Stimulated activated CD4-positive, alpha-beta T cell treated with anti-CD3 and anti-CD28 coated beads, Interleukin-15, amount 100 ng/mL, for 1 hour (primary cell): ENCODE results near the gene DCTN5.
"Not testable (repeated sequence)": the region's sequence is repeated elsewhere in the genome, so short reads cannot be mapped to it uniquely, and the experiment has no call there.

Experiments
- DNase-seq, 2 donors: peaks; one replicate each; pipeline ENCODE4 v3.0.0-alpha.2; 2020; ENCODE audit warnings: low read depth in 1 of 2, low spot score in 1 of 2

Gene DCTN5

DNA sequence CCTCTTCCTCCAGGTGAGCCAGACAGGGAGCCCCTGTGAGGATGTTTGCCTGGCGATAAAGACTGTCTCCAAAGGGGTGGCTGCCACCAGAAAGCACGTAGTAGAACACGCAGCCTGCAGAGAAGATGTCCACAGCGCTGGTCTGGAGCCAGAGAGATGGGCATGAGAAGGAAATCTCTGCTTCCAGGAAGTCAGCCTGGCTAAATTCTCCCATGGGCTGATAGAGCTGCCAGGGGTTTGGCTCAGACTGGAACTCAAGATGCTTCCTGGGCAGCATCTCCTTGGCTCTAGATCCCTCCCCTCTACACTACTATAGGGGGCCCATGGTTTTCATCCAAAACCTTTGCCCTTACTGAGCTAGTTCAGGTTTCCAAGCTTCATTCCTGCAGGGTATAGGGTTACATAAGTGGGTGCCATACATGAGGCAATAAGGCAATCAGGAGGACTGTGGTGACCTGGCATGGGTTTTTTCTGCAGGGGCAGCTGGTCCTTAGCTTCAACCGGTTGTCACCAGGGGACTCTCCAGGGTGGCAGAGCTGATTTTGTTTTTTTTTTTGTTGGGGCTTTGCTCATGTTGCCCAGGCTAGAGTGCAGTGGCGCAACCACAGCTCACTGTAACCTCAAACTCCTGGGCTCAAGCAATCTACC is 51.0 kb downstream of the DCTN5 start:
- no peak for DNase-seq

DNA sequence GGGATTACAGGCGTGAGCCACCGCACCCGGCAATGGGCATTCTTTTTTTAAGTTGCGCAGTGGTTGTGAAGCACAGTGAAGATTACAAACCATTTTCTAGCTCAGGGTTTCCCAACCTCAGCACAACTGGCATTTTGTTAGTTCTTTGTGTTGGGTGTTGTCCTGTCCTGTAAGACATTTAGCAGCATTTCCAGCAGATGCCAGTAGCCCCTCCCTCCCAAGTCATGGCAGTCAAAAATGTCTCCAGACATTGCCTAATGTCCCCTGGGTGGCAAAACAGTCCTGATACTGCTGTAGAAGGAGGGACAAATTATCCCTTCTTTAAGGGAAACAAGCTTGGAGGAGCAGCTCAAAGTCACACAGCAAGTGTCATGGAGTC is 53.0 kb downstream of the DCTN5 start:
- DNase-seq: no peak

DNA sequence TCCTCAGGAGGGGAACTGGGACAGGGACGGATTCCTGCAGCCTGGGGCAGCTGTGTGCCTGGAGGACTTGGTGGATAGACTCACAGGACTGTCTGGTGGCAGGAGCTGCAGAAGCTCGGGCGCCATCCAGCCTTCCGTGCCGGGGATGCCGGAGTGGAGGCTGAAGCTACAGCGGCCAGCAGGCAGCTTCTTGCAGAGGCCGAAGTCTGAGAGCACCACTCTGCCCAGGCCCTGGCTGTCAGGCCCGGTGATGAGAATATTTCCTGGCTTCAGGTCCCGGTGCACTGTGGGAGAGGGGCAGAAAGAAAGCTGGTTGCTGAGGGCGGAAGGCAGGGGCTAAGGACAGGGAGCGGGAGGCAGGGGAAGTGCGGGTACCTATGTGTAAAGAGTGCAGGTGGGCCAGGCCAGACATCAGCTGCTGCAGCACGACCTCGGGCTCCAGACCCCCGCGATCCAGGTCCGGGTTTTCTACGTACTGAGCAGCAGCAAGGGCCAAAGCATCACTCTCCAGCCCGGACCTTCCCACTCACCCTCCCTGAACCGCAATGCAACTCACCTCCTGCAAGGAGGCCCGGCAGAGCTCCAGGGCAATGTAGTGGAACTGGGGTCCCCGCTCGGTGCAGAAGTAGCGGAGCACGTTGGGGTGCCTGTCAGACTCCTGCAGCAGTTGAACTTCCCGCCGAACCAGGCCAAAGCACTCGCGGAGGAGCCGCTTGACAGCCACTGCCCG is 53.5 kb downstream of the DCTN5 start:
- DNase-seq: no peak

DNA sequence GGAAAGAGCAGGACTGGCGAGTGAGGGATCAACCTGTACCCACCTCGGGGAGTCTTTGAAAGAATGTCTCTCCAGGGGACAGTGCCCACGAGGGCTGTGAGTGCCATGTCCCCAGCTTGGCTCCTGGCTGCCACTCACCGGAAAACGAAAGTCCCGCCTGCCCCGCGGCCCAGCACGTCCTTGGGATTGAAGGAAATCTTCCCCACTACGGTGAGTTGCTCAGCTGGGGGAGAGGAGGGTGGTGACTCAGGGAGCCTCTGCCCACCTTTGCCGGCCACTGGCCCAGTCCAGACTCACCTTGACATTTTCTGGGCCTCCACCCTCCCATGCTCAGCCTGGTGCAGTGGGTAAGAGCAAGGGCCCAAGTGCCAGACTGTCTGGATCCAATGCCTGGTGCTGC is 54.5 kb downstream of the DCTN5 start:
- no peak for DNase-seq

DNA sequence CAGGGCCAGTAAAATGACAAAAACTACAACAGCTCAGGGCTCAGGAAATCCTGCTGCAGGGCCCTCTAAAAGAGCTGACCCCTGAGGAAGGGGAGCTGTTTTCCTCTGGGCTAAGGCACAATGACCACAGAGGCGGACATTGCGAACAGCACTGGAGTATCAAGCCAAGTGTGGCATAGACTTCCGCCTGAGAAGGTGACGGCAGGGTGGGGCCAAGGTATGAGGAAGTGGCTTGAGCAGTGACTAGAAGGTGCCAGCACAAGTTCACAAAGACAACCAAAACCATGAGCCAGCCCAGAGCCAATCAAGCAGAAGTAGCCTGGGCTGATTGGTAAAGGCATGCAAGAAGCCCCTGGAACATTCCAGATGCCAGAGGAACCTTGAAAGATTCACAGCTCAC is 57.8 kb downstream of the DCTN5 start:
- DNase-seq: no peak

DNA sequence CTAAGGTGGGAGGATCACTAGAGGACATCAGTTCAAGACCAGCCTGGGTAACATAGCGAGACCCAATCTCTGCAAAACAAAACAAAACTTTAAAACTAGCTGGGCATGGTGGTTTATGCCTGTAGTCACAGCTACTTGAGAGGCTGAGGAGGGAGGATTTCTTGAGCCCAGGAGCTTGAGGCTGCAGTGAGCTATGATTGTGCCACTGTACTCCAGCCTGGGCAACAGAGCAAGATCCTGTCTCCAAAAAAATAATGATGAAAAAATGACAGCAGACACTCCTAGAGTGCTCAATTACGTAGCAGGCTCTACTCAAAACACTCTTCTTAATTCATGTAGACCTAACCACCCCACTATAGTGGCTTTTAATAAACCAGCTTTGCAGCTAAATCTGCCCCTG is 58.8 kb downstream of the DCTN5 start:
- DNase-seq: no peak

DNA sequence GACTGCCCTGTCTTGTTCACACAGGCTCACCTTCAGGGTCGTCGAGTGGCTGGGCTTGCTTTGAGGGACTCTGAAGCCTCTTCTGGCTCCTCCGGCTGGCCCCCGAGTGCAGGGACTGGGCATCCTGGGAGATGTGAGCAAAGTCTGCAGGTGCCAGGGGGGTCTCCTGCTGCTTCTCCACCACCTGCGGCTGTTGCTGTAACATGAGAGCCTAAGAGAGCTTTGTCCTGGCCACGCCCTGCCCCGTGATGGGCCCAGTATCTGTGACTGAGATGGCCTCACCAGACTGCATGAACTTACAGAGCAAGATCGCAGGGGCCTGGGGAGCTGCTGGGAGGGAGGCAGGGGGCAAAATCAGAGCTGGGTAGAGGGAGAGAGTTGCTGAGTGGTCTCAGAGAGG is 59.2 kb downstream of the DCTN5 start:
- DNase-seq: no peak

DNA sequence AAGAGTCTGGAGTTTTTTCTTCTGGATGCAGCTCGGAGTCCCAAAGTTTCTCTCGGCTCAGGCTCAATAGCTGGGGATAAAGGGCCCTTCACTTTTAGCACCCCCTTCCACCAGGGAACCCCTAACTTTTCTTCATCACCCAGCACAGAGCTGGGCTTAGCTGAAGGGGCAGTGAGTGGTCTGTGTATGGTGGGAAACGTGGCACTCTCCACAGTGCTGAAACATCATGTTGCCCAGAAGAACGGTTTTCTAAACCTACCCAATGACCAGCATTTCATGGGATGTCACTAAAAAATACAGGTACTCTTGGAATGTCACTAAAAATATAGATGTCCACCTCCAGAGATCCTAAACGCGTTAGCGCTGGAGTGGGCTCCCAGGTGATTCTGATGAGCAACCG is 59.8 kb downstream of the DCTN5 start:
- no peak for DNase-seq

DNA sequence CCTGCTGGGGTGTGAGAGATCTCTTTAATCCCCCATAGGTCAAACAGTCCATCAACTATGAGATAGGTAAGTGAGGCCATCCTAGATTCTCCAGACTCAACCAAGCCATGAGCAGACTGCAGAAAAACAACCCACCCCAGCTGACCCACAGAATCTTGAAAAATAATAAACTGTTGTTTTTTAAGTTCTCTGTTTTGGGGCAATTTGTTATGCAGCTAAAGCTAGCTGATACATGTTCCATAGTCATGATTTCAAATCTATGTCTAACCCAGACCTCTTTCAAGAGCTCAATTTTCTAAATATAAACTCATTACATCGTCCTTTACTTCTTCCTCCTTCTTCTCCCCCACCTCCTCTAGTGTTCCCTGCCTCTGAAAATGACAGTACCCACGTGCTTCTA is 61.7 kb downstream of the DCTN5 start:
- DNase-seq: no peak

DNA sequence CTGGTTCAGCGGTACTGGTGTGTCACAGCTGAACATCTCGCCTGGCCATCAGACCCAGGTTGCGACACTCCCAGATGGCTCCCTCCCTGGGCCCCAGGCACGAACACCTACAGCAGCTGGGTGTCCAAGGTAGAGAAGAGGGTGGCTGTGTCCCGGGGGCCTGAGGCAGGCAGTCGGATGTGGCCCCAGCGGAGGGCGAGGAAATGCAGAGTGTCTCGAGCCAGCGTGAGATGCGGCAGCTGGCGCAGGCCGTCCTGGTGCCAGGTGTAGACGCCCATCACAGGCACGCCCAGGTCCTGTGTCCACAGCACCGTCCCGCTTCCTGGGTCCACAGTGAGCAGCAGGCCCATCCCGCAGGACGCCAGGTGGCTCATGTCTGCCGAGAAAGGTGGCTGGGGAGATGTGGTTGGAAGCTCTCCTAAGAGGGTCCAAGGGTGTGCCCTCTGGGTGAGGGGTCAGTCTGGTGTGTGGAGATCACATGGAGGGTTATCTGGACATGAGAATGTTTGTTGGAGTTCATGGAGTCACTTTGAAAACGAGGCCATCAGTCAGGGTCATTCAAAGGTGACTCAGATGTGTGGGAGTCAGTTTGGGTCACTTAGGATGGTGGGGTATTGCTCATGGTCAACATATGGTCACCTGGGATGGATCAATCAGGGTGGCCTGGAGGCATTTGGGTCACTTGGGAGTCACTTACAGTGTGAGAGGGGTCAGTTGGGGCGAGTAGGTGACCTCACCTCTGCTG is 63.7 kb downstream of the DCTN5 start:
- DNase-seq: no peak

DNA sequence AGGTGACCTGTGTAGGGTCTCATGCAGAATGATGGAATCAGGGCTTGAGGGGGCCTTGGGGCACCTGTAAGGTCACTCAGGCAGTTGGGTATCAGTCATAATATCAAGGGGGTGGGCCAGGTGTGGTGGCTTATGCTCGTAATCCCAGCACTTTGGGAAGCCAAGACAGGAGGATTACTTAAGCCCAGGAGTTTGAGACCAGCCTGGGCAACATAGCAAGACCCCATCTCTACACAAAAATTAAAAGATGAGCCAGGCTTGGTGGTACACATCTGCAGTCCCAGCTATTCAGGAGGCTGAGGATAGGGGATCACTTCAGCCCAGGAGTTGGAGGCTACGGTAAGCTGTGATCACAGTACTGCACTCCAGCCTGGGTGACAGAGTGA is 64.2 kb downstream of the DCTN5 start:
- DNase-seq: no peak

DNA sequence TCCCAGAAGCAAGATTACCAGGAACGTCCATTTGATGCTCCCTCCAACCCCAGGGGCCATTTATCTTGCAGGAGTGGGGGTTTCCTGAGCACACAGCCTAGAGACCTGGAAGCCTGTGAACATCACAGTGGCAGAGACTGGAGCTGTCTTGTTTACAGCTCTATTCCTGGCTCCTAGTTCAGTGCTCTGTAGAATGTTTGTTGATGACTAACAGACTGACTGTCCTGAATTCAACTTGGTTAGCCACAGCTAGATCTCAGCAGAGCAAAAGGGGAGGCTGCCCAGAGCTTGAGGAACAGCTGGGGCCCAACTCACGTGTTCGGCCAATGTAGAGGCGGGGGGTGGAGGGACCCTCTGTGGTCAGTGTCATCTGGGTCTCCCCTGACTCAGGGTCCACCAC is 65.2 kb downstream of the DCTN5 start:
- no peak for DNase-seq

DNA sequence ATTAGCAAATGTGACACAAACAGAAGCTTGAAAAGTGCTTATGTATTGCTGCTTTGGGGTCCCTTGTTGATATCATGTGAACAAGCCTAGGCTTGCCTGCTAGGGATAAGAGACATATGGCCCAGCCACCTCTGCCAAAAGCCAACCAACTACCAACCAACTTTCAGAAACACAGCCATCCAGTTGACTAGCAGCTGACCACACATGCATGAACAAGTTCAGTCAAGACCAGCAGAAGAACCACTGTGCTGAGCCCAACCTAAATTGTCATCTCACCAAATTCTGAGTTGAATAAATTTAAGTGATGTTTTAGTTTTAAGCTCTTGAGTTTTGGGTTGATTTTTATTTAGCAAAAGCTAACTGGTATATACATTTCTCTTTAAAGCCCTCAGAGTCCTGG is 68.3 kb downstream of the DCTN5 start:
- no peak for DNase-seq

DNA sequence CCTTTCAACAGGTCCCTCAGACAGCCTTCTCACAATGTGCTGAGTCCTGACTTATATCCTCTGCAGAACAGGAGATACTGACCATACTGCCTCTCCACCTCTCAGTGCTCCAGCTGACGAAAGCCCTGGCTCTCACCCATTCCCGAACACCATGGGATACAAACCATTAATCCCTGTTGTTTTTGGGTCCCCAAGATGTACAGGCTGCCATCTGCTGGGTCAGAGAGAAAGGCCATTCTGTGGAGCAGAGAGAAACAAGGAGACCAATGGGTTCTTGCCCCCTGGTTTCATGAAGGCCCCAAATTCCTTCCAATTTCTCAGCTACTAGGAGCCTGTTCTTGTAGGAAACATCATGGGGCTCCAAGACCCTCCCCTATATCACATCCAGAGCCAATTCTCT is 68.7 kb downstream of the DCTN5 start:
- no peak for DNase-seq

DNA sequence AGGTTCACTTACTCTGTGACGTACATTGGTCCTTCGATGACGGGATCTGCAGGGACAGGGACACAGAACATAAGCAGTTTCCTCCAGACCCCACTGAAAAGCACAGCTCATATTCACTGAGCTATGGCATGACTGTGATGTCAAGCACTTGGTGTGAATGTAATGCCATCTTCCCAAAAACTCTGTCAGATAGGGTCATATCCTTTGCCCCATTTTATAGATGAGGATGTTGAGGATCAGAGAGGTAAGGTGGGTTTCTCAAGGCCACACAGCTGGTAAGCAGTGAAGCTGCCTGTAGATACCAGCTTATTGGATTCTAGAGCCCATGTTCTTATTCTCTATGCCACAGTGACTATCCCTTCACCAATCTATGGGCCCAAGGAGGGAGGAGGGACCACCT is 69.2 kb downstream of the DCTN5 start:
- no peak for DNase-seq

DNA sequence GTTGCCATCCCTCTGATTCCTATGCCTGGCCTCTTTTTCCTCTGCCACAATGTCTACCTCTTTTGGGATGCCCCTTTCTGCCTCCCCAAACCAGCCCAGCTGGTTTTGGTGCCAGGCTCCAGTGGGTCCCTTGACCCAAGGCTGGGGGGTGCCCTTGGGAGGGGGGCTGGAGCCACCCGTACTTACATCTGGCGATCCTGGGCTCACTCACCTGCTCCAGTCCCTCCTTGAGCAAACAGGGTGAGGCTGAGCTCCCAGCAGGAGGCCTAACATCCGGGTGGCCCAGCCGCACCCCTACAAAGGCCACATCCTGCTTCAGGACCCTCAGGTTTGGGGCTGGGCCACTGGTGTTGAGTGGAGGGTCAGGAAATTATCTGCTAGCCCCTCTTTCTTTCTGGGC is 70.5 kb downstream of the DCTN5 start:
- DNase-seq: no peak

DNA sequence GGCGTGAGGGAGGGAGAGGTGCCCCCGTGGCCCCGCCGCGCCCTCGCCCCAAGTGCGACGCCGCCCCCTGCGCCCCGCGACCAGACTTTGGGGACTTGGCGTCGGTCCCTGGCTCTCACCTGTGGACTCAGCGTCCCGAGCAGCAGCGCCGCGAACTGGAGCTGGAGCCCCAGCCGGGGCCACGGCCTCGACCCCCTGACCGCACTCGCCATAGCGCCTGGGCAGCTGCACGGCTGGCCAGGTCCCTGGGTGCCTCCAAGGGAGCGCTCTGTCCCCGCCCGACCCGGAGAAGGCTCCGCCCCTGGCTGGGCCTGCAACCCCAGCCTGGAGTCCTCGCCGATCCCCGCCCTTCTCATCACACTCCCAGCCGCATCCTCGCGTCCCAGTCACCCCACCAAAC is 71.7 kb downstream of the DCTN5 start, which contains the start of gene ERN2:
TSS of gene ERN2 (minus strand) at position 247 of the 400 bp plus-strand sequence. CDS start at position 212, 35 bp downstream.
- no peak for DNase-seq

DNA sequence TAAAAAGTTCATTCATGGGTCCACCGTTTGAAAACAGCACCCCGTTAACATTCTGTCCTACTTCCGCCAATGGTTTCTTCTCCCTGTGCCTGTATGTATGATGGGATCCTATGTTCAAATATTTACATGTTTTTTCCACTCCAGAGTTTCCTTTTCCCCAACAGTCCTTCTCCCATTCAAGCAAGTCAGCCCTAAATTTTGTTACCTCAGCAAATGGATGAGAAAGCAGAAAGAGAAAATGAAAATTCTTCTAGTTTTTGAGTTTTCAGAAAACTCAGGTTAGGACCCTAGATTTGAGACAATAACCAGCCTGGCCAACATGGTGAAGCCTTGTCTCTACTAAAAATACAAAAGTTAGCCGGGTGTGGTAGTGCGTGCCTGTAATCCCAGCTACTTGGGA is 75.2 kb downstream of the DCTN5 start:
- no peak for DNase-seq

DNA sequence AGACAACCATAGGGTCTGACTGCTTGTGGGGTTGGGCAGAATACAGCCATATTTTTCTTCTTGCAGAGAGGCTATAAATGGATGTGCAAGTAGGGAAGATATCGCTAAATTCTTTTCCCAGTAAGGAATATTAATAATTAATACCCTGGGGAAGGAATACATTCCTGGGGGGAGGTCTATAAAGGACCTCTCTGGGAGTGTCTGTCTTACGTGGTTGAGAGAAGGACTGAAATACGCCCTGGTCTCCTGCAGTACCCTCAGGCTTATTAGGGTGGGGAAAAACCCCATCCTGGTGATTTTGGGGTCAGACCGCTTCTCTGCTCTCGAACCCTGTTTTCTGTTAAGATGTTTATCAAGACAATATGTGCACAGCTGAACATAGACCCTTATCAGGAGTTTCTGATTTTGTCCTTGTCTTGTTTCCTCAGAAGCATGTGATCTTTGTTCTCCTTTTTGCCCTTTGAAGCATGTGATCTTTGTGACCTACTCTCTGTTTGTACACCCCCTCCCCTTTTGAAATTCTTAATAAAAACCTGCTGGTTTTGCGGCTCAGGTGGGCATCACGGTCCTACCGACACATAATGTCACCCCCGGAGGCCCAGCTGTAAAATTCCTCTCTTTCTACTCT is 81.5 kb downstream of the DCTN5 start:
- not testable (repeated sequence) for DNase-seq

DNA sequence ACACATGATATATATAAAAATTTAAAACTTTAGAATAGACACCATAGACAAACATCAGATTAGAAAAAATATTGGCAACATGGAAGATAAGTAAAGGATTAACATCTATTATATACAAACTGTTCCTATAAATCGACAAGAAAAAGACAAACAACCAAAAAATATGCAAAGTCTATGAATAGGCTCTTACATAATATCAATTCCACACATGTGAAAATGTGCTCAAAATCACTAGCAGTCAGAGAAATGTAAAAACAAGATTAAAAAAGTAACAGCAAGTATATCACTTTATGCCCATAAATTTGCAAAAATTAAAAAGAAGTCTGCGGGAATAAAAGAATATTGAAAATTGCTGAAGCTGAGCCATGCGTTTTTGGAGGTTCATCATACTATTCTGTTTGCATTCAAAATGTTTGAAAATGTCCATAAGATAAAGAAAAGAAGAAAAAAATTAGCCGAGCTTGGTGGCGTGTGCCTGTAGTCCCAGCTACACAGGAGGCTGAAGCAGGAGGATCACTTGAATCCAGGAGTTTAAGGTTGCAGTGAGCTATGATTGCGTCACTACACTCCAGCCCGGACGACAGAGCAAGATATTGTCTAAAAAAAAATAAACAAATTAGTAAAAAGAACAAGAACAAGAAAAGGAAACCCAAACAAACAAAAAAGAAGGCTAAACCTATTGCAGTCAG is 83.0 kb downstream of the DCTN5 start:
- DNase-seq: no peak

DNA sequence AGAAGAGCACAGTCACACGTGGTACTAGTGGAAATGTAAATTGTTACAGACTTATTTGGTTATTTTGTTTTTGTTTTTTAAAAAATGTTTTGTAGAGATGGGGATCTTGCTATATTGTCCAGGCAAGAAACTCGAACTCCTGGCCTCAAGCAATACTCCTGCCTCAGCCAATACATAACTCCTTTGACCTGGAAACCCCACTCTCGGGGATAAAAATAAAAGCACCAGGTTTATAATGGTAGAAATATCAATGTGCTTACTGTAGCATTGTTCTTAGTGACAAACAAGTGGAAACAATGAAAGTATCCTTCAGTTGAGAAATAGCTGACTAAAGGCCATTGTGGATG is 83.5 kb downstream of the DCTN5 start:
- DNase-seq: no peak
